Ovary (tissue), 9 donors: ENCODE data around the gene NATD1. TPM values are rescaled to one million over a fixed set of nuclear protein-coding genes. Genes with fewer than 3 reads are reported as not detected.

Source experiments
- DNase-seq, 5 donors: peaks; one replicate each; pipeline ENCODE4 v3.0.0-alpha.2; 2019 to 2020
- H3K27ac ChIP-seq, 2 donors: fragments of 200-600 bp; one replicate each; pipeline versions ENCODE4 v1.5.1 to v1.8.0; 2019 to 2022
- H3K27me3 ChIP-seq: fragments of 200-600 bp; one replicate; pipeline ENCODE4 v1.8.0; 2022
- H3K36me3 ChIP-seq: fragments of 200-600 bp; sonication (generic); one replicate; pipeline ENCODE4 v1.5.1; 2019
- H3K4me1 ChIP-seq: one replicate; pipeline ENCODE4 v1.8.1; 2013; ENCODE audit warnings: mild to moderate bottlenecking, moderate library complexity; ENCODE audit not compliant: insufficient read depth
- H3K4me3 ChIP-seq: fragments of 200-600 bp; sonication (generic); one replicate; pipeline ENCODE4 v1.5.1; 2017
- H3K9me3 ChIP-seq, 2 donors: fragments of 200-600 bp in 1 of 2; sonication (generic) in 1 of 2; one replicate each; pipeline versions ENCODE4 v1.5.1 to v1.8.1; 2013 to 2019; ENCODE audit warnings: mild to moderate bottlenecking in 1 of 2, moderate library complexity in 1 of 2
- CTCF ChIP-seq, 3 donors: fragments of 450-650 bp in 2 of 3; fragments of 200-600 bp in 1 of 3; IDR thresholded peaks; one replicate each; pipeline versions ENCODE4 v1.5.1 to v1.8.0; 2016 to 2022; ENCODE audit warnings: antibody characterized with exemption in 3 of 3, mild to moderate bottlenecking in 1 of 3
- EP300 ChIP-seq: sonication (generic); formaldehyde crosslinking; IDR thresholded peaks from one replicate; pipeline ENCODE4 v1.6.1; 2017; ENCODE audit warnings: antibody characterized with exemption
- POLR2A ChIP-seq: fragments of 450-650 bp; IDR thresholded peaks from one replicate; pipeline ENCODE4 v1.6.1; 2017; ENCODE audit warnings: antibody characterized with exemption, mild to moderate bottlenecking, moderate library complexity
- WGBS, 3 donors: extraction: QIAGEN DNeasy Blood & Tissue Kit in 1 of 3; methylation state at CpG; one replicate each; pipeline versions ENCODE4 v1.1.5 to v1.1.7; 2013 to 2017; 5-methylcytosine and 5-hydroxymethylcytosine counted together
- intact Hi-C, 4 donors: fragments of 100-400 bp; cut with DNase I; formaldehyde crosslinking; loops; one replicate each; pipeline versions ENCODE4 v1.11.0 to v1.15.1; 2022 to 2023
- polyA plus RNA-seq, 2 donors: library from polyadenylated mRNA; stranded (reverse); fragments of 200-250 nt in 1 of 2; fragments of 350-450 nt in 1 of 2; fragmentation: Illumina TruSeq in 1 of 2; extraction: RNeasy Lipid Tissue Mini Kit (QIAGEN cat#74804) in 1 of 2; gene quantifications; one replicate each; pipeline ENCODE4 v1.2.3, GENCODE V29; 2013 to 2014
- total RNA-seq, 7 donors: library from RNA; depleted of rRNA in 2 of 7; stranded (reverse); fragments of >200 nt in 2 of 7; fragmentation: NEBNext Ultra II Directional in 3 of 7; extraction: Animal tissue kit (Norgen Biotek cat#: 25700) in 3 of 7; gene quantifications; one replicate each; pipeline versions ENCODE4 v1.1.0 to v1.2.4, GENCODE V29; 2016 to 2023
- donor health status: DM: no; HTN: no; CAD: no; lungs with moderate emphysema.
- donor health status: DM: no; HTN: no; CAD: no.
- donor health status: Bipolar disorder and iron deficiency.
- donor health status: DM: yes; HTN: yes; CAD: no.
- donor health status: DM: no; HTN: no; CAD: no.
- donor health status: DM: yes; HTN: yes; CAD: no.

The NATD1 gene
- total and polyA plus RNA-seq, 9 donors: 2.8 to 9.0 (median 5.3) TPM

- DNase-seq: no peak
- Histone ChIP-seq H3K27ac (no peak overlapping the region), H3K36me3 (no peaks in the 10 kb centered on the region), H3K4me3 (no peak overlapping the region), H3K4me1 (peaks cover 2% of the 10 kb centered on the region), H3K9me3 (no peaks in the 10 kb centered on the region), H3K27me3 (no peaks in the 10 kb centered on the region)
- intact Hi-C loops: loop anchor here in 2 of 4 donors (5.0 to 10.0 kb wide), 2 partner anchors 154 to 234 kb away; partner anchors contain the start of gene DHRS7B (in 1 of the 2)
- WGBS, 3 donors: 72 to 74% (median 72%) methylated on average over 8 of the region's 8 CpGs
- TF ChIP-seq CTCF (IDR thresholded peaks at IDR 0.05) (no peak), POLR2A (no peak), EP300 (no peak)
These were observed 25.4 kb upstream of the NATD1 start for GRCh38 chr17:21278450-21279197.

- Histone ChIP-seq H3K27me3 (no peaks in the 10 kb centered on the region), H3K4me1 (no peaks in the 10 kb centered on the region), H3K36me3 (no peaks in the 10 kb centered on the region), H3K4me3 (no peak overlapping the region), H3K27ac (no peak overlapping the region), H3K9me3 (no peaks in the 10 kb centered on the region)
- DNase-seq: no peak
- 97 to 98% (median 97%) methylated on average over 3 of the region's 3 CpGs for WGBS, 3 donors
- TF ChIP-seq EP300 (no peak), CTCF (IDR thresholded peaks at IDR 0.05) (no peak), POLR2A (no peak)
- intact Hi-C loops: loop anchor here in 2 of 4 donors (5.0 to 10.0 kb wide), 2 partner anchors 153 to 235 kb away; partner anchors contain the start of gene DHRS7B (in 1 of the 2)
These were observed 24.1 kb upstream of the NATD1 start for GRCh38 chr17:21277332-21277731.

GRCh38 chr17:21276264-21276588 is 23.0 kb upstream of the NATD1 start:
- Histone ChIP-seq H3K27ac (peak overlapping the region in 1 of 2 donors; percentile 40), H3K4me3 (peak overlapping the region; percentile 67), H3K36me3 (no peaks in the 10 kb centered on the region), H3K9me3 (no peaks in the 10 kb centered on the region), H3K27me3 (no peaks in the 10 kb centered on the region), H3K4me1 (no peaks in the 10 kb centered on the region)
- intact Hi-C loops: loop anchor here in 2 of 4 donors (5.0 to 10.0 kb wide), 2 partner anchors 151 to 236 kb away; partner anchors contain the start of gene DHRS7B (in 1 of the 2)
- no peak for TF ChIP-seq EP300
- TF ChIP-seq POLR2A: no peak
- TF ChIP-seq CTCF (IDR thresholded peaks at IDR 0.05): no peak
- DNase-seq: no peak
- 4 to 9% (median 7%) methylated on average over 17 of the region's 17 CpGs for WGBS, 3 donors

GRCh38 chr17:21275579-21276263 is 22.5 kb upstream of the NATD1 start:
- DNase-seq: peak; percentile 87 to 95 (median 93)
- WGBS, 3 donors: 0 to 1% (median 1%) methylated on average over 45 to 52 of the region's 52 CpGs
- no peaks in the 10 kb centered on the region for H3K4me1 ChIP-seq
- H3K27ac ChIP-seq: peak overlapping the region in 1 of 2 donors; percentile 40
- intact Hi-C loops: loop anchor here in 2 of 4 donors (5.0 to 10.0 kb wide), 2 partner anchors 151 to 237 kb away; partner anchors contain the start of gene DHRS7B (in 1 of the 2)
- peak overlapping the region; percentile 67 for H3K4me3 ChIP-seq
- H3K9me3 ChIP-seq: no peaks in the 10 kb centered on the region
- H3K36me3 ChIP-seq: no peaks in the 10 kb centered on the region
- H3K27me3 ChIP-seq: no peaks in the 10 kb centered on the region
- TF ChIP-seq EP300: no peak
- peak in 1 of 3 donors; percentile 19 for TF ChIP-seq CTCF (IDR thresholded peaks at IDR 0.05)
- no peak for TF ChIP-seq POLR2A
